HepG2 (cell line): ENCODE measurements around the gene VAV2. TPM values are rescaled to one million over a fixed set of nuclear protein-coding genes. Genes with fewer than 3 reads are reported as not detected.

Experiments used
- ATAC-seq: fragments of 200-7000 bp; cut with Tn5 transposase; 3 replicates; pipeline ENCODE4 v1.9.1; 2020; ENCODE audit warnings: mild to moderate bottlenecking, moderate library complexity
- BruUV-seq: library from RNA; stranded (reverse); fragments of 400-500 nt; replicated peaks from 2 replicates; lab custom pipeline; 2021; lab: Mats Ljungman, UMichigan
- CTCF ChIA-PET: fragments of 300-600 bp; formaldehyde crosslinking; extraction: SDS; loops from one replicate; lab custom pipeline; 2021; ENCODE audit warnings: low total read pairs, inconsistent platforms, low intra/inter-chr PET ratio; lab: Yijun Ruan, JAX
- POLR2A ChIA-PET: fragments of 350-600 bp; sonication (Branson Sonifier 250); formaldehyde crosslinking; loops from one replicate; lab custom pipeline; 2020; ENCODE audit warnings: antibody characterized with exemption, inconsistent platforms; lab: Yijun Ruan, JAX
- DNase-seq: peaks from one replicate; pipeline ENCODE4 v3.0.0-alpha.2; 2015; ENCODE audit warnings: low spot score
- FAIRE-seq: peaks from 3 replicates; lab custom pipeline; 2011; peaks lifted over from hg19 to GRCh38; lab: Jason Lieb, UNC
- H2AFZ ChIP-seq: one replicate; pipeline ENCODE4 v1.6.1; 2011; ENCODE audit warnings: low read length, inconsistent platforms
- H3K27ac ChIP-seq: fragments of 300-600 bp; 3 replicates; pipeline ENCODE4 v1.8.0; 2011; ENCODE audit warnings: mixed run types, mild to moderate bottlenecking, mixed read lengths, low read length, inconsistent platforms; ENCODE audit not compliant: insufficient read depth; ENCODE audit errors: extremely low read length
- H3K27me3 ChIP-seq, 2 experiments: fragments of 200-600 bp in 1 of 2; 2 replicates in 1 of 2; 3 replicates in 1 of 2; pipeline versions ENCODE4 v1.6.0 to v1.8.0; 2011; ENCODE audit warnings: low read length in 2 of 2, mild to moderate bottlenecking in 2 of 2, moderate library complexity in 2 of 2, inconsistent platforms in 1 of 2; ENCODE audit not compliant: insufficient read depth in 2 of 2, control insufficient read depth in 1 of 2
- H3K36me3 ChIP-seq, 2 experiments: fragments of 200-600 bp in 1 of 2; replicated peaks in 1 of 2; 2 replicates in 1 of 2; 3 replicates in 1 of 2; pipeline versions ENCODE4 v1.5.1 to v1.8.0; 2011; ENCODE audit warnings: low read length in 2 of 2, inconsistent platforms in 1 of 2; ENCODE audit not compliant: insufficient read depth in 2 of 2, control insufficient read depth in 1 of 2
- H3K4me1 ChIP-seq: 2 replicates; pipeline ENCODE4 v1.5.1; 2012; ENCODE audit warnings: low read length, inconsistent platforms; ENCODE audit not compliant: insufficient read depth
- H3K4me2 ChIP-seq: 2 replicates; pipeline ENCODE4 v1.6.0; 2011; ENCODE audit warnings: low read depth, low read length, inconsistent platforms
- H3K4me3 ChIP-seq, 3 experiments: fragments of 200-600 bp in 1 of 3; sonication (generic), shearing (Covaris generic) in 1 of 3; replicated peaks in 1 of 3; 2 replicates each; pipeline ENCODE4 v1.5.1; 2011 to 2016; ENCODE audit warnings: low read length in 3 of 3, inconsistent platforms in 2 of 3, low read depth in 2 of 3, mild to moderate bottlenecking in 2 of 3, control low read depth in 1 of 3, mixed read lengths in 1 of 3; ENCODE audit not compliant: insufficient read depth in 1 of 3
- H3K79me2 ChIP-seq: one replicate; pipeline ENCODE4 v1.6.1; 2011; ENCODE audit warnings: low read length, inconsistent platforms; ENCODE audit not compliant: insufficient read depth
- H3K9ac ChIP-seq: 2 replicates; pipeline ENCODE4 v1.6.0; 2011; ENCODE audit warnings: mild to moderate bottlenecking, low read depth, low read length, inconsistent platforms; ENCODE audit not compliant: insufficient read depth
- H3K9me3 ChIP-seq: 2 replicates; pipeline ENCODE4 v1.5.1; 2012; ENCODE audit warnings: mild to moderate bottlenecking, low read length
- H4K20me1 ChIP-seq: 2 replicates; pipeline ENCODE4 v1.6.0; 2011; ENCODE audit warnings: inconsistent platforms, mild to moderate bottlenecking, low read length, moderate library complexity; ENCODE audit not compliant: insufficient read depth
- CC2D1A ChIP-seq: sonication (generic); formaldehyde crosslinking; IDR thresholded peaks from 2 replicates; pipeline ENCODE4 v1.8.1; 2023; ENCODE audit warnings: mild to moderate bottlenecking, missing genetic modification reagents
- GATAD2A ChIP-seq: IDR thresholded peaks from 2 replicates; pipeline ENCODE4 v1.6.1; 2016
- KDM5A ChIP-seq: fragments of 200-600 bp; sonication (generic); IDR thresholded peaks from 2 replicates; pipeline ENCODE4 v1.7.0; 2018; ENCODE audit warnings: antibody characterized with exemption, mild to moderate bottlenecking, low read length, borderline replicate concordance
- NFKB2 ChIP-seq: sonication (generic); formaldehyde crosslinking; IDR thresholded peaks from 2 replicates; pipeline ENCODE4 v1.4.0; 2020; ENCODE audit warnings: missing genetic modification reagents, borderline replicate concordance
- NRL ChIP-seq: sonication (generic); formaldehyde crosslinking; IDR thresholded peaks from 2 replicates; pipeline ENCODE4 v1.5.0; 2020; ENCODE audit warnings: missing genetic modification reagents, mild to moderate bottlenecking, moderate library complexity, borderline replicate concordance
- RELA ChIP-seq: sonication (generic); formaldehyde crosslinking; IDR thresholded peaks from 2 replicates; pipeline ENCODE4 v1.4.0; 2020; ENCODE audit warnings: missing genetic modification reagents
- SP2 ChIP-seq: sonication (generic); formaldehyde crosslinking; IDR thresholded peaks from 2 replicates; pipeline ENCODE4 v1.5.1; 2020; ENCODE audit warnings: mild to moderate bottlenecking, missing genetic modification reagents
- WGBS: methylation state at CpG from one replicate; pipeline ENCODE4 v1.1.6; 2017; ENCODE audit warnings: low lambda C conversion rate; 5-methylcytosine and 5-hydroxymethylcytosine counted together
- in situ Hi-C: cut with HindIII; loops from 2 replicates; pipeline ENCODE4 v1.10.0; 2017; ENCODE audit warnings: low pct_unique_long_range_greater_than_20kb; ENCODE audit not compliant: extremely low pct_ligation_motif_present
- intact Hi-C: fragments of 100-400 bp; cut with micrococcal nuclease; formaldehyde crosslinking; loops from one replicate; pipeline ENCODE4 v1.10.0; 2022; ENCODE audit not compliant: unreplicated experiment
- polyA plus RNA-seq, 8 experiments: library from polyadenylated mRNA; depleted of rRNA in 3 of 8; stranded (reverse) in 7 of 8; unstranded in 1 of 8; fragments of >200 nt; fragmentation: Illumina TruSeq in 4 of 8; extraction: Trizol in 4 of 8; gene quantifications; 2 replicates each; pipeline versions ENCODE4 v1.2.1 to v1.2.3, GENCODE V29; 2011 to 2016; ENCODE audit warnings: low read depth in 4 of 8, missing spikeins in 1 of 8, mixed read lengths in 1 of 8; ENCODE audit not compliant: insufficient read depth in 1 of 8
- total RNA-seq, 5 experiments: library from RNA; depleted of rRNA; stranded (reverse); fragments of >200 nt; fragmentation: Illumina TruSeq; extraction: Trizol; gene quantifications; 2 replicates each; pipeline ENCODE4 v1.2.3, GENCODE V29; 2016; ENCODE audit warnings: low read depth in 1 of 5
- TF ChIP-seq, protein P1 (sequence below): IDR thresholded peaks from 2 replicates; pipeline ENCODE4 v1.6.1; 2016
- TF ChIP-seq, protein P2 (sequence below): sonication (generic); formaldehyde crosslinking; IDR thresholded peaks from 2 replicates; pipeline ENCODE4 v1.5.0; 2020; ENCODE audit warnings: mild to moderate bottlenecking, missing genetic modification reagents, borderline replicate concordance
- TF ChIP-seq, protein P3 (sequence below): conservative IDR thresholded peaks from 2 replicates; pipeline ENCODE4 v1.6.1; 2018; ENCODE audit warnings: missing genetic modification reagents

The VAV2 gene
- total and polyA plus RNA-seq, 2 of the 13 experiments (the other 11 are each of a cell fraction or from before 2014, with no cell fraction given) = 22.5 to 22.9 TPM

DNA sequence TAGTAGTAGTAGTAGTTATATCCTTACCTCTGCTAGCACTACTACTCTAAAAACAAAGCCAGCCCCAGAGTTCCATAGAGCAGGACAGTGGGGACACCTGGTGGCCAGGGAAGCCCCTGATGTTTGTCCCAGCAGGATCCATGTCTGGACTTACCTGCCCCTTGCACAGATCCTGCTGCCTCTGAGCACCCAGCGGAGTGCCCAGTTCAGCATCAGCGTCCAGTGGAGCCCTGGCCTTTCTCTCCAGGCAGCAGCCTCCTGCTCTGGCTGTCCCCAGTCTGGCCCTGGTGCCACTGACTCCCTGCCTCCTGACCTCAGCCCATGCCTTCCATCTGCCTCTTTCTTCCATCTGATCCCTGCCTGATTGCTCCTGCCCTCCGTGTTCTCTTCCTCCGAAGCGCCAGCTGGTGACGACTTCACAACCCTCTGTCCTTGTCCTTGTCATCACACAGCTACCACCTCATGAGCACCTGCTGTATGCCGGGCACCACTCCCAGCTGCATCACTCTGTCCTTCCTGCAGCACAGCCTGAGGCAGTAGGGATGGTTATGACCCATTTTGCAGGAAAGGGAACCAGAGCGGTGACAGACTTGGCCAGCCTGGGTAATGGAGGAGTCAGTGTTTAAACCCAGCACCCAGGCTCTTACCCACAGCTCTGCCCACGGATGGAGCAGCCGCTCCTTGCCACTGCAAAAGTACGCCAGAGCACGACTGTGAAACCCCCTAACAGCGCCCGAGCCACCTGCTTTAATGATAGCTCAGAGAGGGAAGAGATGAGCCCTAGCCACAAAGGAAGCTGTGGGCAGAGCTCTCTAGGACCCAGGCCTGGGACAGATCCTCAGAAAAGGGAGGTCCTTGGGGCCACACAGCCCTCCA is 265.5 kb downstream of the VAV2 start (continued):
- TF ChIP-seq CC2D1A (CRISPR knock-in tag) (no peak), RELA (CRISPR knock-in tag) (no peak), NFKB2 (0 out of 2 replicates have a peak, but pooled peaks have one; percentile 51), NRL (CRISPR knock-in tag) (0 out of 2 replicates have a peak, but pooled peaks have one; percentile 46)

DNA sequence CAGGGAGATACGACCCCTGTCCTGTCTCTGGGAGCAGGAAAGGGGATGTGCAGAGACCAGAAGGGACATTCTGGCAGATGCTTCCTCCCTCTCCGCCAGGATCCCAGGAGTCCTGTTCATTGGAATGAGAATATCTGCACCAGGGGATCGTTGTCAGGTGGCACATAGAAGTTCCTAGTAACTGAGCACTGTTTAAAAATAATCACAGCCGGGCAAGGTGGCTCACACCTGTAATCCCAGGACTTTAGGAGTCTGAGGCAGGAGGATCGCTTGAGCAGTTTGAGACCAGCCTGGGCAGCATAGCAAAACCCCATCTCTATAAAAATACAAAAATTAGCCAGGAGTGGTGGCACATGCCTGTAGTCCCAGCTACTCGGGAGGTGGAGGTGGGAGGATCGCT is 266.2 kb downstream of the VAV2 start:
- POLR2A ChIA-PET = interaction anchor here (0.8 to 3.1 kb wide), 6 partner anchors 9 to 195 kb away, joined by 3 to 12 read pairs (median 6); partner anchors contain the start of gene SARDH
- H4K20me1 ChIP-seq = no peaks in the 10 kb centered on the region; the same call in 1 of the 2 replicates
- H3K9ac ChIP-seq = no peak overlapping the region
- H3K9me3 ChIP-seq = no peaks in the 10 kb centered on the region
- FAIRE-seq = no peak
- ATAC-seq = no peak
- no peak overlapping the region for H3K4me2 ChIP-seq
- no peak overlapping the region for H3K4me3 ChIP-seq
- H3K79me2 ChIP-seq = no peaks in the 10 kb centered on the region
- CTCF ChIA-PET = interaction anchor here (0.6 to 2.6 kb wide), 4 partner anchors 13 to 192 kb away, joined by 3 to 19 read pairs (median 8); partner anchors contain the start of gene ADAMTSL2
- no peaks in the 10 kb centered on the region for H3K27me3 ChIP-seq
- no peak for DNase-seq
- H3K4me1 ChIP-seq = peaks cover 13% of the 10 kb centered on the region
- H2AFZ ChIP-seq = no peak overlapping the region
- 85% methylated on average over 7 of the region's 7 CpGs for WGBS
- H3K36me3 ChIP-seq = peaks cover 0 to 3% of the 10 kb centered on the region in 2 experiments; a peak in 1 of 5 replicates
- intact Hi-C loops (loop anchor here (1.0 to 5.0 kb wide), 2 partner anchors 43 to 139 kb away; no protein-coding TSS in a partner anchor), in situ Hi-C loops (loop anchor here (25.0 kb wide), 1 partner anchor 189 kb away; the partner anchor contains the start of gene ADAMTSL2)
- no peak overlapping the region for H3K27ac ChIP-seq
- no TSS peak for BruUV-seq
- TF ChIP-seq, protein P1, sequence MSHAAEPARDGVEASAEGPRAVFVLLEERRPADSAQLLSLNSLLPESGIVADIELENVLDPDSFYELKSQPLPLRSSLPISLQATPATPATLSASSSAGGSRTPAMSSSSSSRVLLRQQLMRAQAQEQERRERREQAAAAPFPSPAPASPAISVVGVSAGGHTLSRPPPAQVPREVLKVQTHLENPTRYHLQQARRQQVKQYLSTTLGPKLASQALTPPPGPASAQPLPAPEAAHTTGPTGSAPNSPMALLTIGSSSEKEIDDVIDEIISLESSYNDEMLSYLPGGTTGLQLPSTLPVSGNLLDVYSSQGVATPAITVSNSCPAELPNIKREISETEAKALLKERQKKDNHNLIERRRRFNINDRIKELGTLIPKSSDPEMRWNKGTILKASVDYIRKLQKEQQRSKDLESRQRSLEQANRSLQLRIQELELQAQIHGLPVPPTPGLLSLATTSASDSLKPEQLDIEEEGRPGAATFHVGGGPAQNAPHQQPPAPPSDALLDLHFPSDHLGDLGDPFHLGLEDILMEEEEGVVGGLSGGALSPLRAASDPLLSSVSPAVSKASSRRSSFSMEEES (CRISPR knock-in tag) = no peak
- TF ChIP-seq, protein P2, sequence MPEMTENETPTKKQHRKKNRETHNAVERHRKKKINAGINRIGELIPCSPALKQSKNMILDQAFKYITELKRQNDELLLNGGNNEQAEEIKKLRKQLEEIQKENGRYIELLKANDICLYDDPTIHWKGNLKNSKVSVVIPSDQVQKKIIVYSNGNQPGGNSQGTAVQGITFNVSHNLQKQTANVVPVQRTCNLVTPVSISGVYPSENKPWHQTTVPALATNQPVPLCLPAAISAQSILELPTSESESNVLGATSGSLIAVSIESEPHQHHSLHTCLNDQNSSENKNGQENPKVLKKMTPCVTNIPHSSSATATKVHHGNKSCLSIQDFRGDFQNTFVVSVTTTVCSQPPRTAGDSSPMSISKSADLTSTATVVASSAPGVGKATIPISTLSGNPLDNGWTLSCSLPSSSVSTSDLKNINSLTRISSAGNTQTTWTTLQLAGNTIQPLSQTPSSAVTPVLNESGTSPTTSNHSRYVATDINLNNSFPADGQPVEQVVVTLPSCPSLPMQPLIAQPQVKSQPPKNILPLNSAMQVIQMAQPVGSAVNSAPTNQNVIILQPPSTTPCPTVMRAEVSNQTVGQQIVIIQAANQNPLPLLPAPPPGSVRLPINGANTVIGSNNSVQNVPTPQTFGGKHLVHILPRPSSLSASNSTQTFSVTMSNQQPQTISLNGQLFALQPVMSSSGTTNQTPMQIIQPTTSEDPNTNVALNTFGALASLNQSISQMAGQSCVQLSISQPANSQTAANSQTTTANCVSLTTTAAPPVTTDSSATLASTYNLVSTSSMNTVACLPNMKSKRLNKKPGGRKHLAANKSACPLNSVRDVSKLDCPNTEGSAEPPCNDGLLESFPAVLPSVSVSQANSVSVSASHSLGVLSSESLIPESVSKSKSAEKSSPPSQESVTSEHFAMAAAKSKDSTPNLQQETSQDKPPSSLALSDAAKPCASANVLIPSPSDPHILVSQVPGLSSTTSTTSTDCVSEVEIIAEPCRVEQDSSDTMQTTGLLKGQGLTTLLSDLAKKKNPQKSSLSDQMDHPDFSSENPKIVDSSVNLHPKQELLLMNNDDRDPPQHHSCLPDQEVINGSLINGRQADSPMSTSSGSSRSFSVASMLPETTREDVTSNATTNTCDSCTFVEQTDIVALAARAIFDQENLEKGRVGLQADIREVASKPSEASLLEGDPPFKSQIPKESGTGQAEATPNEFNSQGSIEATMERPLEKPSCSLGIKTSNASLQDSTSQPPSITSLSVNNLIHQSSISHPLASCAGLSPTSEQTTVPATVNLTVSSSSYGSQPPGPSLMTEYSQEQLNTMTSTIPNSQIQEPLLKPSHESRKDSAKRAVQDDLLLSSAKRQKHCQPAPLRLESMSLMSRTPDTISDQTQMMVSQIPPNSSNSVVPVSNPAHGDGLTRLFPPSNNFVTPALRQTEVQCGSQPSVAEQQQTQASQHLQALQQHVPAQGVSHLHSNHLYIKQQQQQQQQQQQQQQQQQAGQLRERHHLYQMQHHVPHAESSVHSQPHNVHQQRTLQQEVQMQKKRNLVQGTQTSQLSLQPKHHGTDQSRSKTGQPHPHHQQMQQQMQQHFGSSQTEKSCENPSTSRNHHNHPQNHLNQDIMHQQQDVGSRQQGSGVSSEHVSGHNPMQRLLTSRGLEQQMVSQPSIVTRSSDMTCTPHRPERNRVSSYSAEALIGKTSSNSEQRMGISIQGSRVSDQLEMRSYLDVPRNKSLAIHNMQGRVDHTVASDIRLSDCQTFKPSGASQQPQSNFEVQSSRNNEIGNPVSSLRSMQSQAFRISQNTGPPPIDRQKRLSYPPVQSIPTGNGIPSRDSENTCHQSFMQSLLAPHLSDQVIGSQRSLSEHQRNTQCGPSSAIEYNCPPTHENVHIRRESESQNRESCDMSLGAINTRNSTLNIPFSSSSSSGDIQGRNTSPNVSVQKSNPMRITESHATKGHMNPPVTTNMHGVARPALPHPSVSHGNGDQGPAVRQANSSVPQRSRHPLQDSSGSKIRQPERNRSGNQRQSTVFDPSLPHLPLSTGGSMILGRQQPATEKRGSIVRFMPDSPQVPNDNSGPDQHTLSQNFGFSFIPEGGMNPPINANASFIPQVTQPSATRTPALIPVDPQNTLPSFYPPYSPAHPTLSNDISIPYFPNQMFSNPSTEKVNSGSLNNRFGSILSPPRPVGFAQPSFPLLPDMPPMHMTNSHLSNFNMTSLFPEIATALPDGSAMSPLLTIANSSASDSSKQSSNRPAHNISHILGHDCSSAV (CRISPR knock-in tag) = no peak
- TF ChIP-seq, protein P3, sequence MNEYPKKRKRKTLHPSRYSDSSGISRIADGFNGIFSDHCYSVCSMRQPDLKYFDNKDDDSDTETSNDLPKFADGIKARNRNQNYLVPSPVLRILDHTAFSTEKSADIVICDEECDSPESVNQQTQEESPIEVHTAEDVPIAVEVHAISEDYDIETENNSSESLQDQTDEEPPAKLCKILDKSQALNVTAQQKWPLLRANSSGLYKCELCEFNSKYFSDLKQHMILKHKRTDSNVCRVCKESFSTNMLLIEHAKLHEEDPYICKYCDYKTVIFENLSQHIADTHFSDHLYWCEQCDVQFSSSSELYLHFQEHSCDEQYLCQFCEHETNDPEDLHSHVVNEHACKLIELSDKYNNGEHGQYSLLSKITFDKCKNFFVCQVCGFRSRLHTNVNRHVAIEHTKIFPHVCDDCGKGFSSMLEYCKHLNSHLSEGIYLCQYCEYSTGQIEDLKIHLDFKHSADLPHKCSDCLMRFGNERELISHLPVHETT (CRISPR knock-in tag) = no peak
- no peak for TF ChIP-seq KDM5A
- TF ChIP-seq SP2 (CRISPR knock-in tag) = no peak
- TF ChIP-seq GATAD2A (CRISPR knock-in tag) = no peak
